Peyer's patch (tissue), 4 donors: Measurements from ENCODE around the gene DHCR24. TPM values are rescaled to one million over a fixed set of nuclear protein-coding genes. Genes with fewer than 3 reads are reported as not detected.

ENCODE experiments used
- DNase-seq, 3 donors: peaks; one replicate each; pipeline ENCODE4 v3.0.0-alpha.2; 2017 to 2019
- H3K27ac ChIP-seq, 4 donors: fragments of 200-600 bp; sonication (generic); one replicate each; pipeline ENCODE4 v1.5.1; 2016 to 2019
- H3K27me3 ChIP-seq, 2 donors: fragments of 200-600 bp; sonication (generic); one replicate each; pipeline ENCODE4 v1.5.1; 2019
- H3K36me3 ChIP-seq, 3 donors: fragments of 200-600 bp; sonication (generic); one replicate each; pipeline ENCODE4 v1.5.1; 2016 to 2019
- H3K4me1 ChIP-seq, 4 donors: fragments of 200-600 bp; sonication (generic); one replicate each; pipeline ENCODE4 v1.5.1; 2016 to 2019
- H3K4me3 ChIP-seq, 4 donors: fragments of 200-600 bp; sonication (generic); 1 replicate in 3 of 4; 2 replicates in 1 of 4; pipeline ENCODE4 v1.5.1; 2016 to 2019; ENCODE audit warnings: mild to moderate bottlenecking in 1 of 4
- H3K9me3 ChIP-seq, 4 donors: fragments of 200-600 bp; sonication (generic); one replicate each; pipeline ENCODE4 v1.5.1; 2016 to 2019; ENCODE audit warnings: mild to moderate bottlenecking in 1 of 4
- POLR2A ChIP-seq, 2 donors: fragments of 450-650 bp; IDR thresholded peaks; one replicate each; pipeline ENCODE4 v1.5.1; 2017; ENCODE audit warnings: antibody characterized with exemption in 2 of 2, mild to moderate bottlenecking in 2 of 2, moderate library complexity in 2 of 2
- total RNA-seq, 4 donors: library from RNA; depleted of rRNA; stranded (reverse); fragments of >200 nt; gene quantifications; one replicate each; pipeline ENCODE4 v1.1.0, GENCODE V29; 2016
- TF ChIP-seq, protein P1 (sequence below), 6 experiments: fragments of 450-650 bp in 4 of 6; fragments of 200-600 bp in 2 of 6; sonication (generic) in 1 of 6; IDR thresholded peaks; one replicate each; pipeline ENCODE4 v1.5.1; 2017 to 2019; ENCODE audit warnings: antibody characterized with exemption in 6 of 6, mild to moderate bottlenecking in 3 of 6, moderate library complexity in 1 of 6

The DHCR24 gene
- total RNA-seq, 4 donors from 2014 or later, result 15.7 to 119 (median 110) TPM

DNA sequence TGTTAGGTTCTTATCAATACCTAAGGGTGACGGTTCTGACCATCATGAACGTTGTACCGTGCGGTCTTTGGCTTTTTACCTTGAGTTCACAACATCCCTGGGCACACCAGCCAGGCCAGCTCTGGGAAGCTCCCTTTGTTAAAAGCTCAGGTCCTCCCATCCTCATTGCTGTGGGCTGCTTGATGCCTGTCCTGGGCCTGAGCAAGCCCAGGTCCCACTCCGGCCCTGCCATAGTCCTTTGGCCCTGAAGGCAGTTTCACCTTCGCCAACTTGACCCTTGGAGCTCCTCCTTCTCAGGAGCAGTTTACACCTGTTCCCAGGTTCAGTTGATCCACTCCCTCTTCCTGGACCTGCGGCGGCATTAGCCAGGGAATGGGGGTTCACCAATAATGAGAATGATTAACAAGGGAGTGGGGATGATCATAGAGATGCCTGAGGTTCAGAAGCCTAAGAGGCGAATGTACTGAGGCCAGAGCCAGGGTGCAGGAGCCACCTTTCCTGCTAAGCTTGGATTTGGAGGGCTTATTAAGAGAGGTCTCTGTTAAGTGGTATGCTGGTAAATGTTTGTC, 40.2 kb downstream of the DHCR24 start:
- H3K9me3 ChIP-seq, result no peaks in the 10 kb centered on the region
- TF ChIP-seq, protein P1, sequence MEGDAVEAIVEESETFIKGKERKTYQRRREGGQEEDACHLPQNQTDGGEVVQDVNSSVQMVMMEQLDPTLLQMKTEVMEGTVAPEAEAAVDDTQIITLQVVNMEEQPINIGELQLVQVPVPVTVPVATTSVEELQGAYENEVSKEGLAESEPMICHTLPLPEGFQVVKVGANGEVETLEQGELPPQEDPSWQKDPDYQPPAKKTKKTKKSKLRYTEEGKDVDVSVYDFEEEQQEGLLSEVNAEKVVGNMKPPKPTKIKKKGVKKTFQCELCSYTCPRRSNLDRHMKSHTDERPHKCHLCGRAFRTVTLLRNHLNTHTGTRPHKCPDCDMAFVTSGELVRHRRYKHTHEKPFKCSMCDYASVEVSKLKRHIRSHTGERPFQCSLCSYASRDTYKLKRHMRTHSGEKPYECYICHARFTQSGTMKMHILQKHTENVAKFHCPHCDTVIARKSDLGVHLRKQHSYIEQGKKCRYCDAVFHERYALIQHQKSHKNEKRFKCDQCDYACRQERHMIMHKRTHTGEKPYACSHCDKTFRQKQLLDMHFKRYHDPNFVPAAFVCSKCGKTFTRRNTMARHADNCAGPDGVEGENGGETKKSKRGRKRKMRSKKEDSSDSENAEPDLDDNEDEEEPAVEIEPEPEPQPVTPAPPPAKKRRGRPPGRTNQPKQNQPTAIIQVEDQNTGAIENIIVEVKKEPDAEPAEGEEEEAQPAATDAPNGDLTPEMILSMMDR (IDR thresholded peaks at IDR 0.05), result no peak
- TF ChIP-seq POLR2A (IDR thresholded peaks at IDR 0.05), result no peak
- no peaks in the 10 kb centered on the region for H3K27me3 ChIP-seq
- H3K36me3 ChIP-seq, result peaks cover 0 to 21% (median 0%) of the 10 kb centered on the region in 3 donors
- DNase-seq, result no peak
- no peak overlapping the region for H3K4me3 ChIP-seq
- H3K27ac ChIP-seq, result no peak overlapping the region
- H3K4me1 ChIP-seq, result no peaks in the 10 kb centered on the region

DNA sequence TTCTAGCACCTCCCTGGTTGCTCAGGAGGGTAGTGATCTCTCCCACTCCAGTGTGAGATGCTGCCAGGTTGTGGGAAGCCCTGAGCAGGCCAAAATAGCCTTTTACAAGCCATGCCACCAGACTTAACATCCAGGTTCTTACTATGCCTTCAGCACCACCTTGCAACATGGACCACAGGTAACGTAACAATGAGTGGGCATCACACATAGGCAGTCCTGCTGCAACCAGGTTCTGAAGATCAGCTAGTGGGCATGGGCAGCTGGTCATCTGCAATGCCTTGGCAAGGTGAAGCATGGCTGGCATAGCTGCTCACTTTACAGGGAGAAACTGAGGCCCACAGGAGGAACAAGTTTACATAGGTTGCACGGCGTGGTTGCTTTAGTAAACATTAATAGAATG, 40.7 kb downstream of the DHCR24 start:
- Histone ChIP-seq H3K27ac (no peak overlapping the region), H3K9me3 (no peaks in the 10 kb centered on the region), H3K4me1 (no peaks in the 10 kb centered on the region), H3K27me3 (no peaks in the 10 kb centered on the region), H3K4me3 (no peak overlapping the region), H3K36me3 (peaks cover 0 to 16% (median 0%) of the 10 kb centered on the region in 3 donors)
- no peak for TF ChIP-seq POLR2A (IDR thresholded peaks at IDR 0.05)
- TF ChIP-seq, protein P1 (IDR thresholded peaks at IDR 0.05), result no peak
- DNase-seq, result no peak

DNA sequence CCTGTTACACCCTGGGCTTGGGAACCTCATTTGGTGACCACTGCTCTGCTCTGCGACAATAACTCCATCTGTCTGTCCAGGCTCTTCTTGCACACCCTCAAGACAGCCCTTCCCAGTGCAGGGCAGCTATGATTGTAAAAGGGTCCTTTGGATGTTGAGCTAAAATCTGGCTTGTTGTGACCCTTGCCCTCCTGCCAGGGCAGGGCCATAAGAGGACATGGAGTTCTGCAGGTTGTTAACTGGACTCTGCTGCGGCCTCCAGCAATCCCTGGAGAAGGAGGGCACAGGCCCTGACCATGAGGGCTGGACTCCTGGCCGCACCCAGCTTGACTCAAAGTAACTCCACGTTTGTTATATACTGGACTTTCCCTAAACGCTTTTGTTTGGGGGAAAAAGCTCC, 41.2 kb downstream of the DHCR24 start:
- no peak for DNase-seq
- H3K36me3 ChIP-seq, result peaks cover 0 to 11% (median 0%) of the 10 kb centered on the region in 3 donors

DNA sequence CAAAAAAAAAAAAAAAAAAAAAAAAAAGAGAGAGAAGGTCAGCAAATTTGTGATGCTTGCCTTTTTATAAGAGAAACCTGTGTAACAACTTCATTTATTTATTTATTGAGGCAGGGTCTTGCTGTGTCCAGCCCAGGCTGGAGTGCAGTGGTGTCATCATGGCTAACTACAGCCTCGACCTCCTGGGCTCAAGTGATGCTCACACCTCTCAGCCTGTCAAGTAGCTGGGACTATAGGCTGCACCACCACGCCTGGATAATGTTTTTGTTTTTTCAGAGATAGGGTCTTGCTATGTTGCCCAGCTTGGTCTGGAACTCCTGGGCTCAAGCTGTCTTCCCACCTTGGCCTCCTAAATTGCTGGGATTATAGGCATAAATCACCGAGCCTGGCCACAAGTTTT, 42.4 kb downstream of the DHCR24 start:
- DNase-seq, result no peak
- H3K27me3 ChIP-seq, result no peaks in the 10 kb centered on the region
- no peak overlapping the region for H3K4me3 ChIP-seq
- TF ChIP-seq POLR2A (IDR thresholded peaks at IDR 0.05), result no peak
- TF ChIP-seq, protein P1 (IDR thresholded peaks at IDR 0.05), result no peak
- no peak overlapping the region for H3K27ac ChIP-seq
- H3K4me1 ChIP-seq, result no peaks in the 10 kb centered on the region
- peaks cover 0 to 3% (median 0%) of the 10 kb centered on the region in 3 donors for H3K36me3 ChIP-seq
- no peaks in the 10 kb centered on the region for H3K9me3 ChIP-seq

More for the DNA sequence above, 41.2 kb downstream of the DHCR24 start:
- no peaks in the 10 kb centered on the region for H3K27me3 ChIP-seq
- no peaks in the 10 kb centered on the region for H3K4me1 ChIP-seq
- no peaks in the 10 kb centered on the region for H3K9me3 ChIP-seq
- no peak overlapping the region for H3K4me3 ChIP-seq
- no peak overlapping the region for H3K27ac ChIP-seq
- TF ChIP-seq, protein P1 (IDR thresholded peaks at IDR 0.05), result no peak
- TF ChIP-seq POLR2A (IDR thresholded peaks at IDR 0.05), result no peak

DNA sequence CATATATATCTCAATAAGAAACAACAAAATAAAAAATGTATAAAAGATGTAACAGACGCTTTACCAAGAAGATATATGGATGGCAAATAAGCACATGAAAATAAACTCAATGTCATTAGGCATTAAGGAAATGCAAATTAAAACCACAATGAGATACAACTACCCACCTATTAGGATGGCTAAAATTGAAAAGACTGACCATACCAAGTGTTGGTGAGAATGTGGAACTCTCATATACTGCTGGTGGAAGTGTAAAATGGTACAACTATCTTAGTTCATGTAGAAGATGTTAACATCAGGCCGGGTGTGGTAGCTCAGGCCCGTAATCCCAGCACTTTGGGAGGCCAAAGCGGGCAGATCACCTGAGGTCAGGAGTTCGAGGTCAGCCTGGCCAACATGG, 43.5 kb downstream of the DHCR24 start:
- no peaks in the 10 kb centered on the region for H3K4me1 ChIP-seq
- no peaks in the 10 kb centered on the region for H3K9me3 ChIP-seq
- no peaks in the 10 kb centered on the region for H3K36me3 ChIP-seq
- DNase-seq, result no peak
- H3K27me3 ChIP-seq, result no peaks in the 10 kb centered on the region
- no peak overlapping the region for H3K4me3 ChIP-seq
- no peak overlapping the region for H3K27ac ChIP-seq
- TF ChIP-seq POLR2A (IDR thresholded peaks at IDR 0.05), result no peak
- TF ChIP-seq, protein P1 (IDR thresholded peaks at IDR 0.05), result no peak

DNA sequence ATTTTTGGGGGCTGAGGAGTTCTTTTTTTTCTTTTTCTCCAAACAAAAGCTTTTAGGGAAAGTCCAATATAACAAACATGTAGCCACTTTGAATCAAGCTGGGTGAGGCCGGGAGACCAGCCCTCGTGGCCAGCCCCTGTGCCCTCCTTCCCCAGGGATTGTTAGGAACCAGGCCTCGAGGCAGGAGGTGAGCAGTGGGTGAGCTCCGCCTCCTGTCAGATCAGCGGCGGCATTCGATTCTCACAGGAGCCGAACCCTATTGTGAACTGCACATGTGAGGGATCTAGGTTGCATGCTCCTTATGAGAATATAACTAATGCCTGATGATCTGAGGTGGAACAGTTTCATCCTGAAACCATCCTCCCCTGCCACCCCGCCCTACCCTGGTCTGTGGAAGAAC, 44.0 kb downstream of the DHCR24 start:
- H3K36me3 ChIP-seq, result no peaks in the 10 kb centered on the region
- no peaks in the 10 kb centered on the region for H3K9me3 ChIP-seq
- TF ChIP-seq POLR2A (IDR thresholded peaks at IDR 0.05), result no peak
- TF ChIP-seq, protein P1 (IDR thresholded peaks at IDR 0.05), result no peak
- DNase-seq, result no peak
- H3K27me3 ChIP-seq, result no peaks in the 10 kb centered on the region
- no peaks in the 10 kb centered on the region for H3K4me1 ChIP-seq
- no peak overlapping the region for H3K4me3 ChIP-seq
- H3K27ac ChIP-seq, result no peak overlapping the region
